Epithelial cell of proximal tubule (primary cell): ENCODE measurements around the gene LIN52. TPM values are rescaled to one million over a fixed set of nuclear protein-coding genes. Genes with fewer than 3 reads are reported as not detected.
A peak's percentile ranks its signal among the peaks of the same experiment; 100 is the strongest.

ENCODE experiments used
- DNase-seq: peaks from one replicate; pipeline ENCODE4 v3.0.0-alpha.2; 2011; ENCODE audit warnings: low read depth
- H3K4me3 ChIP-seq: 2 replicates; pipeline ENCODE4 v1.5.1; 2011; ENCODE audit warnings: low read depth, mild to moderate bottlenecking, low read length
- total RNA-seq: library from RNA; depleted of rRNA; stranded (reverse); fragments of >200 nt; gene quantifications from 2 replicates; pipeline ENCODE4 v1.2.3, GENCODE V29; 2015
- TF ChIP-seq, protein P1 (sequence below): conservative IDR thresholded peaks from 2 replicates; pipeline ENCODE4 v1.5.1; 2012; ENCODE audit warnings: low read depth, mild to moderate bottlenecking, low read length

LIN52 gene
- total RNA-seq, 1 donor from 2014 or later = 4.6 TPM

GRCh38 chr14:74203639-74204038, 118.9 kb downstream of the LIN52 start:
- no peak overlapping the region for H3K4me3 ChIP-seq
- no peak for DNase-seq
- TF ChIP-seq, protein P1, sequence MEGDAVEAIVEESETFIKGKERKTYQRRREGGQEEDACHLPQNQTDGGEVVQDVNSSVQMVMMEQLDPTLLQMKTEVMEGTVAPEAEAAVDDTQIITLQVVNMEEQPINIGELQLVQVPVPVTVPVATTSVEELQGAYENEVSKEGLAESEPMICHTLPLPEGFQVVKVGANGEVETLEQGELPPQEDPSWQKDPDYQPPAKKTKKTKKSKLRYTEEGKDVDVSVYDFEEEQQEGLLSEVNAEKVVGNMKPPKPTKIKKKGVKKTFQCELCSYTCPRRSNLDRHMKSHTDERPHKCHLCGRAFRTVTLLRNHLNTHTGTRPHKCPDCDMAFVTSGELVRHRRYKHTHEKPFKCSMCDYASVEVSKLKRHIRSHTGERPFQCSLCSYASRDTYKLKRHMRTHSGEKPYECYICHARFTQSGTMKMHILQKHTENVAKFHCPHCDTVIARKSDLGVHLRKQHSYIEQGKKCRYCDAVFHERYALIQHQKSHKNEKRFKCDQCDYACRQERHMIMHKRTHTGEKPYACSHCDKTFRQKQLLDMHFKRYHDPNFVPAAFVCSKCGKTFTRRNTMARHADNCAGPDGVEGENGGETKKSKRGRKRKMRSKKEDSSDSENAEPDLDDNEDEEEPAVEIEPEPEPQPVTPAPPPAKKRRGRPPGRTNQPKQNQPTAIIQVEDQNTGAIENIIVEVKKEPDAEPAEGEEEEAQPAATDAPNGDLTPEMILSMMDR = no peak

DNA sequence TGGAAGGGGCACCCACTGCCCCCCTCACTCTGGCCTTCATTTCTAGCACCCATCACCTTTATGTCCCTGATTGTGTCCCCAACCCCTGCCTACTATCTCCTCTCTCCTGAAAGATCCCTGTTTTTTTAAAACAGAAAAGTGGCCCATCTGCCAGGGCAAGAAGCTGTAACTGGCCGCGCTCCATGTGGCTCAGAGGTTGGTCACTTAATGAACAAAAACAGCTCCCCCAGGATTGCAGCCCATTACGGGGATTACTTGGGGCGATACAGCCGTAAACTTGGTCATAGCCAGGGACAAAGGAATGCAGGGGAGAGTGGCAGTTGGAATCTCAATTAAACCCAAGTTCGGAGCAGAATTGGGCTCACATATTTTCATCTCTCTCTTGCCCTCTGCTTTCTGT, 119.7 kb downstream of the LIN52 start:
- DNase-seq = no peak
- TF ChIP-seq, protein P1 = no peak
- no peak overlapping the region for H3K4me3 ChIP-seq

GRCh38 chr14:74205882-74206281, 121.1 kb downstream of the LIN52 start:
- DNase-seq = no peak
- no peak overlapping the region for H3K4me3 ChIP-seq
- TF ChIP-seq, protein P1 = no peak

DNA sequence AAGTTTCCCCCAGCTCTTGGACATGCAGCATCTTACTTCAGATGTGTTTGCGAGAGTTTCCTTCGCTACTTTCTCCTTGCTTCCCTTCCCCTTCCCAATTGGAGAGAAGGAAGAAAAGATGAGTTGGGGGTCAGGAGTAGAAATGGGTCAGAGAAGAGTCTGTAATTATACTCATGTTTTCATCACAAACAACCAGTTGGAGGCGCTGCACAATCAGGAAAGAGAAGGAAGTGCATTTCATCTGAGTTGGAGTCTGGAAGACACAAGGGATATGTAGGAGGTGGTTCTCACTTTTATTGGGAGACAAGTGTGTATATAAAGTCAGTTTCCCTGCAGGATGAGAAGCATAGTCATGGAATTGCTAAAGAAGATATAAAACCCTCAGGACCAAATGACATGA, 123.2 kb downstream of the LIN52 start:
- TF ChIP-seq, protein P1 = peak; percentile 29
- DNase-seq = no peak
- H3K4me3 ChIP-seq = no peak overlapping the region

DNA sequence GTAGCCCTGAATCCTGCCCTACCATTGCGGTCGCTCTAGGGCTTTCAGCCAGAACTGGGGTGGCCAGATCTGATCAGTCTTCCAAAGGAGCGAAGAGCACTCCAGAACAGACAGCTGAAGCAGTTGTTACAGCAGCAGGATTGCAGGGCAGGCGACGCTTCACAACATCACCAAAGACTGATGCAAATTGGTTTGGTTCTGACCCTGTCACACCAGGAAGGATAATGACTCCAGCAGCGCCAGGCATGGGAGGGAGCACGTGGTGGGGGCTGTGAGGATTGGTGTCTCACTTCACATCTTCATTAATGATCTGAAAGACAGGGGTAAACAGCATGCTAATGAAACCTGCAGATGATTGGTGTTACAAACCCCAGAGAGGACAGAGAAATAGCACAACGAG, 123.9 kb downstream of the LIN52 start:
- TF ChIP-seq, protein P1 = no peak
- DNase-seq = no peak
- no peak overlapping the region for H3K4me3 ChIP-seq

DNA sequence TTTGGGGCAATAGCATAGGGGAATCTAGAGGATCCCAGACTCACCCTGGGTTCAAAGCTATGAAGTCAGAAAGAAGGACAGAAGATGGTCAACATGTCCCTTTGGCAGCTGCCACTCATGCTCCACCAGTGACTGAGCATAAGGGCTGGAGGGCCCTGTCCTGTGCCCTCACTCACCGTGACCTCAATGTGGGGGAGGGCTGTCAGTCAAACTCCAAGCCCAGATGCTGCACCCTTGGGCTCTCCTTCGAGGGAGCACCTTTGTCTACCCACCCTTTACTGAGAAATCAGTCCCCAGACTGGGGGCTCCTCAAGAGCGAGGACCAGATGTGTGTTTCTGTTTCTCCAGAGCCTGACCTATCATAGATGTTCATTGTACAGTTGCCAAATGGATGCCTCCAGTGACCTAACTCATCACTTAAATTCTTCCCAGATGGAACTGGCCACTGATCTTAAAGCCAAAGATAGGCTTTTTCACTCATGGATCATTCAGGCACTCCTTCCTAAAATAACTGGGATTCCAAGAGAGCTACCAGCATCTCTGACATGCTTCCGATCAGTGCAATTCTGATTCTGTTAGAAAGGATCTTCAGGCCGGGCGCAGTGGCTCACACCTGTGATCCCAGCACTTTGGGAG, 127.3 kb downstream of the LIN52 start:
- TF ChIP-seq, protein P1 = no peak
- DNase-seq = no peak
- H3K4me3 ChIP-seq = no peak overlapping the region
